ENCODE data around the gene RPS6KA3.

- TF ChIP-seq PATZ1 (CRISPR knock-in tag; IDR thresholded peaks at IDR 0.05; ENCODE audit: borderline replicate concordance) (peak; percentile 58; the same call in 1 of the 2 replicates), CREB5 (CRISPR knock-in tag; IDR thresholded peaks at IDR 0.05; ENCODE audit: low read depth) (no peak)
Observed at GRCh38 chrX:20263474-20263873, 3.2 kb downstream of the RPS6KA3 start.
